Stimulated activated CD4-positive, alpha-beta T cell treated with anti-CD3 and anti-CD28 coated beads, Interleukin-2, amount 100 ng/mL, for 24 hours (primary cell): ENCODE data around the gene SLC6A2.

Source experiments
- DNase-seq, 2 donors: peaks; one replicate each; pipeline ENCODE4 v3.0.0-alpha.2; 2020

The SLC6A2 gene

GRCh38 chr16:55651841-55652824, 3.7 kb upstream of the SLC6A2 start:
- DNase-seq, result no peak

GRCh38 chr16:55653106-55653505, 2.7 kb upstream of the SLC6A2 start:
- no peak for DNase-seq

GRCh38 chr16:55655381-55655896, 349 bp upstream of the SLC6A2 start:
- DNase-seq, result no peak

- DNase-seq, result no peak
Measured at GRCh38 chr16:55656691-55657092, 904 bp downstream of the SLC6A2 start.

- no peak for DNase-seq
Measured at GRCh38 chr16:55657616-55658015, 1.8 kb downstream of the SLC6A2 start.

GRCh38 chr16:55658898-55659420, 3.2 kb downstream of the SLC6A2 start:
- DNase-seq, result no peak

GRCh38 chr16:55660026-55660425, 4.2 kb downstream of the SLC6A2 start:
- no peak for DNase-seq

- DNase-seq, result no peak
Measured at GRCh38 chr16:55660828-55661227, 5.0 kb downstream of the SLC6A2 start.

- DNase-seq, result no peak
Measured at GRCh38 chr16:55661941-55662643, 6.3 kb downstream of the SLC6A2 start.

- no peak for DNase-seq
Measured at GRCh38 chr16:55662644-55663031, 6.8 kb downstream of the SLC6A2 start.

GRCh38 chr16:55663225-55663624, 7.4 kb downstream of the SLC6A2 start:
- DNase-seq, result no peak

- no peak for DNase-seq
Measured at GRCh38 chr16:55663765-55664677, 8.2 kb downstream of the SLC6A2 start.

GRCh38 chr16:55664786-55665407, 9.1 kb downstream of the SLC6A2 start:
- no peak for DNase-seq

- DNase-seq, result no peak
Measured at GRCh38 chr16:55665511-55665910, 9.7 kb downstream of the SLC6A2 start.

GRCh38 chr16:55666012-55666411, 10.2 kb downstream of the SLC6A2 start:
- DNase-seq, result no peak

GRCh38 chr16:55667753-55668152, 12.0 kb downstream of the SLC6A2 start:
- DNase-seq, result no peak

GRCh38 chr16:55668340-55669281, 12.8 kb downstream of the SLC6A2 start:
- DNase-seq, result no peak

- no peak for DNase-seq
Measured at GRCh38 chr16:55671206-55671973, 15.6 kb downstream of the SLC6A2 start.

GRCh38 chr16:55671974-55672280, 16.1 kb downstream of the SLC6A2 start:
- no peak for DNase-seq

GRCh38 chr16:55672471-55672870, 16.7 kb downstream of the SLC6A2 start:
- DNase-seq, result no peak
